Activated gamma-delta T cell treated with anti-CD3 and anti-CD28 coated beads, Interleukin-2, amount 50 U/mL, for 16 hours (primary cell): ENCODE results near the gene ZNF414.
"Not testable (repeated sequence)": the region's sequence is repeated elsewhere in the genome, so short reads cannot be mapped to it uniquely, and the experiment has no call there.

Source experiments
- DNase-seq: peaks from one replicate; pipeline ENCODE4 v3.0.0-alpha.2; 2020; ENCODE audit warnings: low read depth

The ZNF414 gene

GRCh38 chr19:8513687-8514504 lies at the start of gene ZNF414:
Gene ZNF414 (minus strand): TSS chr19:8514167. CDS start chr19:8514046, 121 bp downstream.
- peak; percentile 95 for DNase-seq

GRCh38 chr19:8561075-8561764 lies 47.3 kb upstream of the ZNF414 start:
- DNase-seq = no peak

- DNase-seq = no peak
Observed at GRCh38 chr19:8558325-8558724, 44.4 kb upstream of the ZNF414 start.

GRCh38 chr19:8557642-8558238 lies 43.8 kb upstream of the ZNF414 start:
- DNase-seq = no peak

- not testable (repeated sequence) for DNase-seq
Observed at GRCh38 chr19:8553729-8554128, 39.8 kb upstream of the ZNF414 start.

- DNase-seq = no peak
Observed at GRCh38 chr19:8552810-8553209, 38.8 kb upstream of the ZNF414 start.

- no peak for DNase-seq
Observed at GRCh38 chr19:8550070-8550469, 36.1 kb upstream of the ZNF414 start.

GRCh38 chr19:8545743-8546142 lies 31.8 kb upstream of the ZNF414 start:
- DNase-seq = no peak

GRCh38 chr19:8544168-8544567 lies 30.2 kb upstream of the ZNF414 start:
- no peak for DNase-seq

- no peak for DNase-seq
Observed at GRCh38 chr19:8539621-8540149, 25.7 kb upstream of the ZNF414 start.

GRCh38 chr19:8537099-8537498 lies 23.1 kb upstream of the ZNF414 start:
- DNase-seq = no peak

GRCh38 chr19:8536282-8536681 lies 22.3 kb upstream of the ZNF414 start:
- no peak for DNase-seq

- DNase-seq = no peak
Observed at GRCh38 chr19:8532225-8532624, 18.3 kb upstream of the ZNF414 start.

GRCh38 chr19:8531470-8531869 lies 17.5 kb upstream of the ZNF414 start:
- no peak for DNase-seq

- no peak for DNase-seq
Observed at GRCh38 chr19:8530061-8530679, 16.2 kb upstream of the ZNF414 start.

- no peak for DNase-seq
Observed at GRCh38 chr19:8529369-8530006, 15.5 kb upstream of the ZNF414 start.

GRCh38 chr19:8528500-8528899 lies 14.5 kb upstream of the ZNF414 start:
- DNase-seq = no peak

GRCh38 chr19:8526345-8527091 lies 12.6 kb upstream of the ZNF414 start:
- DNase-seq = no peak

GRCh38 chr19:8525401-8525684 lies 11.4 kb upstream of the ZNF414 start:
- DNase-seq = no peak

GRCh38 chr19:8519388-8519787 lies 5.4 kb upstream of the ZNF414 start:
- no peak for DNase-seq

- no peak for DNase-seq
Observed at GRCh38 chr19:8518536-8518935, 4.6 kb upstream of the ZNF414 start.
